HL-60 (cell line): Measurements from ENCODE around the gene SMIM38.

ENCODE experiments used
- DNase-seq, 2 experiments: peaks; one replicate each; pipeline ENCODE4 v3.0.0-alpha.2; 2010 to 2020; ENCODE audit warnings: low read depth in 1 of 2, low spot score in 1 of 2
- H3K27ac ChIP-seq: fragments of 250-450 bp; sonication (Bioruptor Pico); replicated peaks from 2 replicates; pipeline ENCODE4 v1.5.1; 2020; ENCODE audit warnings: mild to moderate bottlenecking, moderate library complexity
- H3K27me3 ChIP-seq: fragments of 250-450 bp; sonication (Bioruptor Pico); 2 replicates; pipeline ENCODE4 v1.5.1; 2021; ENCODE audit warnings: mild to moderate bottlenecking, moderate library complexity; ENCODE audit not compliant: insufficient read depth, poor library complexity, severe bottlenecking
- H3K4me3 ChIP-seq: replicated peaks from 2 replicates; pipeline ENCODE4 v1.5.1; 2011; ENCODE audit warnings: mild to moderate bottlenecking, control low read depth, low read length; ENCODE audit not compliant: insufficient read depth
- CTCF ChIP-seq: IDR thresholded peaks from one replicate; pipeline ENCODE4 v1.5.1; 2011; ENCODE audit warnings: low read length, control low read depth, inconsistent platforms; ENCODE audit not compliant: insufficient read depth
- GABPA ChIP-seq: IDR thresholded peaks from 2 replicates; pipeline ENCODE4 v1.6.1; 2012; ENCODE audit warnings: low read depth
- POLR2AphosphoS5 ChIP-seq: IDR thresholded peaks from 2 replicates; pipeline ENCODE4 v1.6.1; 2012; ENCODE audit warnings: low read depth
- REST ChIP-seq: IDR thresholded peaks from 2 replicates; pipeline ENCODE4 v1.6.1; 2012; ENCODE audit warnings: low read depth; ENCODE audit not compliant: insufficient replicate concordance
- SPI1 ChIP-seq: IDR thresholded peaks from 2 replicates; pipeline ENCODE4 v1.6.1; 2012; ENCODE audit warnings: low read depth, mild to moderate bottlenecking, borderline replicate concordance

The SMIM38 gene

GRCh38 chr11:69151836-69152235 is 3.9 kb upstream of the SMIM38 start:
- no peak for DNase-seq
- H3K4me3 ChIP-seq: no peak overlapping the region
- H3K27me3 ChIP-seq: no peaks in the 10 kb centered on the region
- no peak for TF ChIP-seq REST
- TF ChIP-seq CTCF: no peak
- no peak for TF ChIP-seq GABPA
- TF ChIP-seq POLR2AphosphoS5: no peak
- no peak for TF ChIP-seq SPI1
- no peak overlapping the region for H3K27ac ChIP-seq

GRCh38 chr11:69152733-69153421 is 2.9 kb upstream of the SMIM38 start:
- Histone ChIP-seq H3K27me3 (no peaks in the 10 kb centered on the region), H3K27ac (no peak overlapping the region), H3K4me3 (no peak overlapping the region)
- no peak for DNase-seq
- no peak for TF ChIP-seq SPI1

GRCh38 chr11:69153661-69154060 is 2.1 kb upstream of the SMIM38 start:
- H3K27ac ChIP-seq: no peak overlapping the region
- no peak for DNase-seq
- no peak overlapping the region for H3K4me3 ChIP-seq
- TF ChIP-seq GABPA: no peak
- TF ChIP-seq SPI1: no peak
- TF ChIP-seq POLR2AphosphoS5: no peak
- TF ChIP-seq REST: no peak
- TF ChIP-seq CTCF: no peak
- no peaks in the 10 kb centered on the region for H3K27me3 ChIP-seq

- no peak overlapping the region for H3K4me3 ChIP-seq
- H3K27me3 ChIP-seq: no peaks in the 10 kb centered on the region
- DNase-seq: no peak
- TF ChIP-seq CTCF (no peak), GABPA (no peak), SPI1 (no peak), POLR2AphosphoS5 (no peak), REST (no peak)
- H3K27ac ChIP-seq: no peak overlapping the region
Measured at GRCh38 chr11:69154211-69154913, 1.4 kb upstream of the SMIM38 start.
